Gastrocnemius medialis (tissue), 4 donors: ENCODE results near the gene USP20. TPM values are rescaled to one million over a fixed set of nuclear protein-coding genes. Genes with fewer than 3 reads are reported as not detected.

Source experiments
- ATAC-seq, 2 donors: fragments of 150-250 bp; one replicate each; pipeline ENCODE4 v1.9.1; 2016
- DNase-seq, 2 donors: peaks; one replicate each; pipeline ENCODE4 v3.0.0-alpha.2; 2019
- H3K27ac ChIP-seq, 4 donors: fragments of 200-600 bp; sonication (generic); 1 replicate in 1 of 4; 2 replicates in 3 of 4; pipeline ENCODE4 v1.5.1; 2016 to 2018; ENCODE audit warnings: mild to moderate bottlenecking in 2 of 4, moderate library complexity in 1 of 4
- H3K27me3 ChIP-seq, 3 donors: fragments of 200-600 bp; sonication (generic) in 2 of 3; 1 replicate in 1 of 3; 2 replicates in 2 of 3; pipeline versions ENCODE4 v1.5.1 to v1.6.0; 2016 to 2019; ENCODE audit warnings: mild to moderate bottlenecking in 1 of 3, moderate library complexity in 1 of 3
- H3K36me3 ChIP-seq, 2 donors: fragments of 200-600 bp; sonication (generic) in 1 of 2; one replicate each; pipeline ENCODE4 v1.5.1; 2017 to 2018
- H3K4me1 ChIP-seq, 2 donors: fragments of 200-600 bp; sonication (generic) in 1 of 2; one replicate each; pipeline ENCODE4 v1.5.1; 2016 to 2017; ENCODE audit warnings: mild to moderate bottlenecking in 2 of 2
- H3K4me3 ChIP-seq, 4 donors: fragments of 200-600 bp; sonication (generic) in 3 of 4; 1 replicate in 1 of 4; 2 replicates in 3 of 4; pipeline ENCODE4 v1.5.1; 2016 to 2019; ENCODE audit warnings: mild to moderate bottlenecking in 2 of 4
- H3K9me3 ChIP-seq, 3 donors: fragments of 200-600 bp; sonication (generic) in 2 of 3; 1 replicate in 1 of 3; 2 replicates in 2 of 3; pipeline ENCODE4 v1.5.1; 2016 to 2019
- CTCF ChIP-seq, 5 experiments: fragments of 450-650 bp in 3 of 5; fragments of 200-600 bp in 2 of 5; sonication (generic) in 2 of 5; IDR thresholded peaks in 4 of 5; conservative IDR thresholded peaks in 1 of 5; 1 replicate in 4 of 5; 2 replicates in 1 of 5; pipeline ENCODE4 v1.5.1; 2016 to 2019; ENCODE audit warnings: antibody characterized with exemption in 5 of 5, mild to moderate bottlenecking in 3 of 5, moderate library complexity in 3 of 5
- POLR2A ChIP-seq, 2 donors: fragments of 450-650 bp; IDR thresholded peaks; one replicate each; pipeline ENCODE4 v1.6.1; 2017; ENCODE audit warnings: antibody characterized with exemption in 2 of 2, mild to moderate bottlenecking in 2 of 2, moderate library complexity in 2 of 2
- in situ Hi-C, 4 donors: fragments of 200-750 bp; cut with MboI; loops; one replicate each; pipeline versions ENCODE4 v1.15.0 to v1.8.0; 2017; ENCODE audit warnings: low sequenced_read_pairs in 4 of 4
- intact Hi-C: fragments of 100-400 bp; cut with DNase I; formaldehyde crosslinking; loops from one replicate; pipeline ENCODE4 v1.15.1; 2023; ENCODE audit warnings: low total_unique reads
- total RNA-seq, 4 donors: library from RNA; depleted of rRNA; stranded (reverse); fragments of >200 nt; gene quantifications; one replicate each; pipeline versions ENCODE4 v1.1.0 to v1.2.3, GENCODE V29; 2016

The USP20 gene
- total RNA-seq, 4 donors from 2014 or later = 13.4 to 25.4 (median 18.6) TPM

GRCh38 chr9:129873563-129874190 lies 38.4 kb downstream of the USP20 start:
- intact Hi-C loops = no loop called here
- DNase-seq = no peak
- no peaks in the 10 kb centered on the region for H3K4me1 ChIP-seq
- TF ChIP-seq POLR2A (IDR thresholded peaks at IDR 0.05) = no peak
- no peak for TF ChIP-seq CTCF (IDR thresholded peaks at IDR 0.05 in 4 of 5, conservative IDR thresholded peaks at IDR 0.05 in 1 of 5)
- ATAC-seq = no peak
- H3K36me3 ChIP-seq = peaks cover 0 to 39% of the 10 kb centered on the region in 2 donors
- H3K27me3 ChIP-seq = no peaks in the 10 kb centered on the region
- H3K4me3 ChIP-seq = no peak overlapping the region
- in situ Hi-C loops = no loop called here
- no peak overlapping the region for H3K27ac ChIP-seq
- H3K9me3 ChIP-seq = no peaks in the 10 kb centered on the region

DNA sequence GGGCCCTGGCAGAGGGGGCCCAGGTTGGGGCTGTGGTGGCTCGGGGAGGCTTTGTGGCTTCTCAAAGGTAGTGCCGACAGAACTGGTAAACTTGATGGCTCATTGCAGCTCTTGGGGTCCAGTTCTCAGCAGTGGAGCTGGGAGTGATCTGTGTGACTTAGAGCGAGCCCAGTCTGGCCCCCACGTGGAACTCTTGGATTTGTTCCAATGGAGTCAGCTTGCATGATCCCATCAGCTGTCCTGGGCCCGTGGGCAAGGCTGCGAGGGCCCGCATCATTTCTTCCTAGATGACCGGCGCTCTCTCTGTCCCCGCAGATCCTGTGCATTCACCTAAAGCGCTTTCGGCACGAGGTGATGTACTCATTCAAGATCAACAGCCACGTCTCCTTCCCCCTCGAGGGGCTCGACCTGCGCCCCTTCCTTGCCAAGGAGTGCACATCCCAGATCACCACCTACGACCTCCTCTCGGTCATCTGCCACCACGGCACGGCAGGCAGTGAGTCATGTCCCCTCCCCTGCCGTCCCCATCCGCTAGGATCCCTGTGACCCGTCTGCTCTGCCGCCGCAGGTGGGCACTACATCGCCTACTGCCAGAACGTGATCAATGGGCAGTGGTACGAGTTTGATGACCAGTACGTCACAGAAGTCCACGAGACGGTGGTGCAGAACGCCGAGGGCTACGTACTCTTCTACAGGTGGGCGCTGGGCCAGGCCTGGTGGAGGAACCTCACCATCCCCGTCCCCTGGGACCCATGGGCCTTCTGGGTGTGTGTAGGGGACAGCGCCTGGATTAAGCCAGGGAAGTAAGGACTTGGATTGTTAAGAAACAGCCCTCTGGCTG lies 39.2 kb downstream of the USP20 start:
- intact Hi-C loops = no loop called here

GRCh38 chr9:129875181-129875611 lies 39.9 kb downstream of the USP20 start:
- in situ Hi-C loops = loop anchor here (25.0 kb wide), 3 partner anchors 187 to 362 kb away; partner anchors contain the start of gene GPR107 (in 1 of the 4)
- H3K27ac ChIP-seq = no peak overlapping the region

More for the DNA sequence above, 39.2 kb downstream of the USP20 start:
- DNase-seq (no peak), ATAC-seq (peak in 1 of 2 donors; percentile 55)
- no peaks in the 10 kb centered on the region for H3K27me3 ChIP-seq
- in situ Hi-C loops = loop anchor here (25.0 kb wide), 3 partner anchors 188 to 363 kb away; partner anchors contain the start of gene GPR107 (in 1 of the 4)
- H3K27ac ChIP-seq = no peak overlapping the region
- H3K4me3 ChIP-seq = no peak overlapping the region
- TF ChIP-seq CTCF (IDR thresholded peaks at IDR 0.05 in 4 of 5, conservative IDR thresholded peaks at IDR 0.05 in 1 of 5) (no peak), POLR2A (IDR thresholded peaks at IDR 0.05) (no peak)
- no peaks in the 10 kb centered on the region for H3K4me1 ChIP-seq
- H3K9me3 ChIP-seq = no peaks in the 10 kb centered on the region
- H3K36me3 ChIP-seq = peaks cover 0 to 42% of the 10 kb centered on the region in 2 donors

More at GRCh38 chr9:129875181-129875611, 39.9 kb downstream of the USP20 start:
- TF ChIP-seq POLR2A (IDR thresholded peaks at IDR 0.05) (no peak), CTCF (IDR thresholded peaks at IDR 0.05 in 4 of 5, conservative IDR thresholded peaks at IDR 0.05 in 1 of 5) (no peak)
- Histone ChIP-seq H3K9me3 (no peaks in the 10 kb centered on the region), H3K4me1 (no peaks in the 10 kb centered on the region), H3K4me3 (no peak overlapping the region), H3K27me3 (no peaks in the 10 kb centered on the region), H3K36me3 (peaks cover 0 to 49% of the 10 kb centered on the region in 2 donors)
- DNase-seq = no peak
- ATAC-seq = no peak
- intact Hi-C loops = no loop called here
